Tibial artery (tissue), 4 donors: ENCODE measurements around the gene KIF14.

Experiments used
- DNase-seq, 2 donors: peaks; one replicate each; pipeline ENCODE4 v3.0.0-alpha.2; 2019
- H3K27ac ChIP-seq, 2 donors: fragments of 200-600 bp; sonication (generic) in 1 of 2; 1 replicate in 1 of 2; 2 replicates in 1 of 2; pipeline ENCODE4 v1.5.1; 2018 to 2019; ENCODE audit warnings: mild to moderate bottlenecking in 1 of 2
- H3K27me3 ChIP-seq, 2 donors: fragments of 200-600 bp; sonication (generic) in 1 of 2; one replicate each; pipeline versions ENCODE4 v1.5.1 to v1.6.0; 2016 to 2019
- H3K36me3 ChIP-seq, 3 donors: fragments of 200-600 bp; sonication (generic) in 2 of 3; one replicate each; pipeline ENCODE4 v1.5.1; 2016 to 2019; ENCODE audit warnings: mild to moderate bottlenecking in 2 of 3
- H3K4me1 ChIP-seq, 4 donors: fragments of 200-600 bp; sonication (generic) in 2 of 4; 1 replicate in 3 of 4; 2 replicates in 1 of 4; pipeline ENCODE4 v1.5.1; 2016 to 2019
- H3K4me3 ChIP-seq, 2 donors: fragments of 200-600 bp; sonication (generic) in 1 of 2; 1 replicate in 1 of 2; 2 replicates in 1 of 2; pipeline ENCODE4 v1.5.1; 2018 to 2019; ENCODE audit warnings: mild to moderate bottlenecking in 2 of 2
- H3K9me3 ChIP-seq, 3 donors: fragments of 200-600 bp; sonication (generic) in 1 of 3; one replicate each; pipeline ENCODE4 v1.5.1; 2016 to 2019
- intact Hi-C: fragments of 100-400 bp; cut with DNase I; formaldehyde crosslinking; loops from one replicate; pipeline ENCODE4 v1.15.0; 2023; ENCODE audit warnings: low total_unique reads
- TF ChIP-seq, protein P1 (sequence below), 2 experiments: fragments of 200-600 bp in 1 of 2; fragments of 450-650 bp in 1 of 2; IDR thresholded peaks; one replicate each; pipeline ENCODE4 v1.5.1; 2017 to 2019; ENCODE audit warnings: antibody characterized with exemption in 2 of 2, mild to moderate bottlenecking in 1 of 2, moderate library complexity in 1 of 2

Gene KIF14

GRCh38 chr1:200653022-200653462, 32.5 kb upstream of the KIF14 start:
- H3K36me3 ChIP-seq = peaks cover 21 to 88% (median 39%) of the 10 kb centered on the region in 3 donors
- TF ChIP-seq, protein P1, sequence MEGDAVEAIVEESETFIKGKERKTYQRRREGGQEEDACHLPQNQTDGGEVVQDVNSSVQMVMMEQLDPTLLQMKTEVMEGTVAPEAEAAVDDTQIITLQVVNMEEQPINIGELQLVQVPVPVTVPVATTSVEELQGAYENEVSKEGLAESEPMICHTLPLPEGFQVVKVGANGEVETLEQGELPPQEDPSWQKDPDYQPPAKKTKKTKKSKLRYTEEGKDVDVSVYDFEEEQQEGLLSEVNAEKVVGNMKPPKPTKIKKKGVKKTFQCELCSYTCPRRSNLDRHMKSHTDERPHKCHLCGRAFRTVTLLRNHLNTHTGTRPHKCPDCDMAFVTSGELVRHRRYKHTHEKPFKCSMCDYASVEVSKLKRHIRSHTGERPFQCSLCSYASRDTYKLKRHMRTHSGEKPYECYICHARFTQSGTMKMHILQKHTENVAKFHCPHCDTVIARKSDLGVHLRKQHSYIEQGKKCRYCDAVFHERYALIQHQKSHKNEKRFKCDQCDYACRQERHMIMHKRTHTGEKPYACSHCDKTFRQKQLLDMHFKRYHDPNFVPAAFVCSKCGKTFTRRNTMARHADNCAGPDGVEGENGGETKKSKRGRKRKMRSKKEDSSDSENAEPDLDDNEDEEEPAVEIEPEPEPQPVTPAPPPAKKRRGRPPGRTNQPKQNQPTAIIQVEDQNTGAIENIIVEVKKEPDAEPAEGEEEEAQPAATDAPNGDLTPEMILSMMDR (IDR thresholded peaks at IDR 0.05) = no peak
- intact Hi-C loops = no loop called here

GRCh38 chr1:200652378-200652777, 31.8 kb upstream of the KIF14 start:
- intact Hi-C loops = no loop called here
- no peaks in the 10 kb centered on the region for H3K27me3 ChIP-seq
- H3K9me3 ChIP-seq = no peaks in the 10 kb centered on the region
- H3K4me1 ChIP-seq = no peaks in the 10 kb centered on the region
- H3K4me3 ChIP-seq = no peak overlapping the region
- H3K27ac ChIP-seq = no peak overlapping the region
- peaks cover 18 to 88% (median 41%) of the 10 kb centered on the region in 3 donors for H3K36me3 ChIP-seq
- no peak for DNase-seq
- TF ChIP-seq, protein P1 (IDR thresholded peaks at IDR 0.05) = no peak

More at GRCh38 chr1:200653022-200653462, 32.5 kb upstream of the KIF14 start:
- Histone ChIP-seq H3K27ac (no peak overlapping the region), H3K27me3 (no peaks in the 10 kb centered on the region), H3K4me3 (no peak overlapping the region), H3K9me3 (no peaks in the 10 kb centered on the region), H3K4me1 (no peaks in the 10 kb centered on the region)
- DNase-seq = no peak

GRCh38 chr1:200646515-200646914, 26.0 kb upstream of the KIF14 start:
- H3K27me3 ChIP-seq = no peaks in the 10 kb centered on the region
- H3K9me3 ChIP-seq = no peaks in the 10 kb centered on the region
- no peaks in the 10 kb centered on the region for H3K4me1 ChIP-seq
- no peak overlapping the region for H3K4me3 ChIP-seq
- DNase-seq = no peak
- intact Hi-C loops = no loop called here
- H3K27ac ChIP-seq = no peak overlapping the region
- TF ChIP-seq, protein P1 (IDR thresholded peaks at IDR 0.05) = no peak
- peaks cover 18 to 65% (median 25%) of the 10 kb centered on the region in 3 donors for H3K36me3 ChIP-seq

DNA sequence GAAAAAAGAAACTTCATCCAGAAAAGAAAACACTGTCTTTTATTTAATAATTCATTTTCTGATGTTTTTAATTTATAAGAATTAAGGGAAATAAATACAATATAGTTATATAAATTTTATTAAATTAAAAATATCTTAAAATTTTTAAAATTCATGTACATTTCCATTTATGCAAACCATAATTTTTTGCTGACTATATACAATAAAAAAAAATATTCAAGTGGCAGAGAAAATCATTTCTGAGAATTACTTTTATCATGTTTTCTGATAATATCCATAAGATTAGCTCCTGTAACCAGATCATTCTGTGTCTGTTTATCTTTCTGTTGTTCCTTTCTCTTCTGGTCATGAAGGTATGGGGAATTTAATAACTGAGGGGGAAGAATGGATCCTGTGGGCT, 23.5 kb upstream of the KIF14 start:
- no peak for DNase-seq

GRCh38 chr1:200642481-200642880, 21.9 kb upstream of the KIF14 start:
- Histone ChIP-seq H3K4me3 (no peak overlapping the region), H3K27me3 (no peaks in the 10 kb centered on the region), H3K4me1 (no peaks in the 10 kb centered on the region), H3K27ac (no peak overlapping the region), H3K36me3 (peaks cover 8 to 41% (median 15%) of the 10 kb centered on the region in 3 donors), H3K9me3 (no peaks in the 10 kb centered on the region)
- DNase-seq = no peak
- intact Hi-C loops = no loop called here
- TF ChIP-seq, protein P1 (IDR thresholded peaks at IDR 0.05) = no peak

More for the DNA sequence above, 23.5 kb upstream of the KIF14 start:
- no peaks in the 10 kb centered on the region for H3K4me1 ChIP-seq
- H3K4me3 ChIP-seq = no peak overlapping the region
- no peak overlapping the region for H3K27ac ChIP-seq
- intact Hi-C loops = no loop called here
- peaks cover 23 to 53% (median 25%) of the 10 kb centered on the region in 3 donors for H3K36me3 ChIP-seq
- no peaks in the 10 kb centered on the region for H3K27me3 ChIP-seq
- H3K9me3 ChIP-seq = no peaks in the 10 kb centered on the region
- TF ChIP-seq, protein P1 (IDR thresholded peaks at IDR 0.05) = no peak

DNA sequence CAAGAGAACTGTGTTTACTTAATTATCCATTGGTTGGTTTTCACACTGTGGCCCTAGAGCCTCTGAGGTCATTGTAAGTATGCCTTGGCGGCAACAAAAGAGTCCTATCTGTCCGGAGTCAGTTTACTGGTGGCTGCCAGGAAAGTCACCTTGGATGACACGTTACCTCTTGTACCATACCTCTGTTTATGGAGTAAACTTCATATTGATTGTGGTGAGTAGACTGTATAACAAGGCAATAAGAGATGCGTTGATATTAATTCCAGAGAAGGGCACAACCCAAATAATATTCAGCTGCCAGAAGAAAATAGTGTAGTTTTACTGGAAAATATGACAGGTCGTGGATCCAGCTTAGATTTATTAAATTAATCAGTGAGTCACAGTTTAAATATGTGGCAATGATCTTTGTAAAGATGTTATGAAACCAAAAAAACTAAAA, 20.4 kb upstream of the KIF14 start:
- TF ChIP-seq, protein P1 (IDR thresholded peaks at IDR 0.05) = no peak
- peaks cover 4 to 28% (median 6%) of the 10 kb centered on the region in 3 donors for H3K36me3 ChIP-seq
- H3K27me3 ChIP-seq = no peaks in the 10 kb centered on the region
- H3K4me3 ChIP-seq = no peak overlapping the region
- H3K27ac ChIP-seq = no peak overlapping the region
- DNase-seq = no peak
- intact Hi-C loops = no loop called here
- no peaks in the 10 kb centered on the region for H3K9me3 ChIP-seq
- no peaks in the 10 kb centered on the region for H3K4me1 ChIP-seq
